RPMI7951 (cell line): ENCODE data around the gene FOXR1. TPM values are rescaled to one million over a fixed set of nuclear protein-coding genes. Genes with fewer than 3 reads are reported as not detected.
"Not testable (repeated sequence)": the region's sequence is repeated elsewhere in the genome, so short reads cannot be mapped to it uniquely, and the experiment has no call there.

Source experiments
- DNase-seq: peaks from one replicate; pipeline ENCODE4 v3.0.0-alpha.2; 2012; ENCODE audit warnings: low read depth
- total RNA-seq: library from RNA; depleted of rRNA; stranded (reverse); fragments of >200 nt; shearing (Covaris generic); gene quantifications from 2 replicates; pipeline ENCODE4 v1.2.3, GENCODE V29; 2014

FOXR1 gene
- total RNA-seq, 1 experiment from 2014 or later, result not detected

- peak; percentile 34 for DNase-seq
These were observed 25.5 kb downstream of the FOXR1 start for GRCh38 chr11:118996926-118997626.

- DNase-seq, result peak; percentile 85
These were observed 26.2 kb downstream of the FOXR1 start, which contains the start of gene CENATAC for GRCh38 chr11:118997627-118998387. CENATAC (plus strand) TSS chr11:118998138; CDS start chr11:118998198, 60 bp downstream.

- DNase-seq, result no peak
These were observed 26.8 kb downstream of the FOXR1 start for GRCh38 chr11:118998388-118998717.

- peak; percentile 78 for DNase-seq
These were observed 27.3 kb downstream of the FOXR1 start for GRCh38 chr11:118998822-118999221.

GRCh38 chr11:119000906-119001305 is 29.3 kb downstream of the FOXR1 start:
- DNase-seq, result peak; percentile 10

- DNase-seq, result no peak
These were observed 35.1 kb downstream of the FOXR1 start for GRCh38 chr11:119006656-119007055.

GRCh38 chr11:119011476-119012053 is 40.0 kb downstream of the FOXR1 start:
- DNase-seq, result no peak

- no peak for DNase-seq
These were observed 41.1 kb downstream of the FOXR1 start for GRCh38 chr11:119012629-119013170.

GRCh38 chr11:119014209-119014924 is 42.8 kb downstream of the FOXR1 start:
- DNase-seq, result no peak

GRCh38 chr11:119015054-119015611 is 43.6 kb downstream of the FOXR1 start:
- no peak for DNase-seq

- no peak for DNase-seq
These were observed 44.9 kb downstream of the FOXR1 start for GRCh38 chr11:119016216-119017009.

GRCh38 chr11:119017377-119017776 is 45.8 kb downstream of the FOXR1 start:
- not testable (repeated sequence) for DNase-seq

GRCh38 chr11:119018074-119018938 is 46.7 kb downstream of the FOXR1 start, which contains the start of the genes RPS25 and TRAPPC4:
RPS25 (minus strand) TSS chr11:119018343; CDS start chr11:119018284, 59 bp downstream.
TRAPPC4 (plus strand) TSS chr11:119018766; CDS start chr11:119018796, 30 bp downstream.
- DNase-seq, result peak; percentile 96

- no peak for DNase-seq
These were observed 48.4 kb downstream of the FOXR1 start for GRCh38 chr11:119019996-119020395.

GRCh38 chr11:119021631-119022030 is 50.1 kb downstream of the FOXR1 start:
- no peak for DNase-seq

- no peak for DNase-seq
These were observed 52.2 kb downstream of the FOXR1 start for GRCh38 chr11:119023741-119024140.

- no peak for DNase-seq
These were observed 53.0 kb downstream of the FOXR1 start for GRCh38 chr11:119024430-119025098.

GRCh38 chr11:119025099-119025473 is 53.5 kb downstream of the FOXR1 start:
- DNase-seq, result no peak

- no peak for DNase-seq
These were observed 54.0 kb downstream of the FOXR1 start for GRCh38 chr11:119025541-119025940.
